SK-N-SH treated with all-trans-retinoic acid at 6 μM for 48 hours (cell line): ENCODE measurements around the gene DGKI.

Experiments
- ARNTL ChIP-seq: fragments of 450-650 bp; formaldehyde crosslinking; IDR thresholded peaks from 2 replicates; pipeline ENCODE4 v1.5.0; 2020; ENCODE audit warnings: low read depth, mild to moderate bottlenecking, moderate library complexity, borderline replicate concordance
- RARB ChIP-seq: fragments of 250-450 bp; sonication (Bioruptor Pico); IDR thresholded peaks from 2 replicates; pipeline ENCODE4 v1.8.0; 2021; ENCODE audit warnings: mild to moderate bottlenecking, moderate library complexity
- ZFP30 ChIP-seq: fragments of 450-650 bp; formaldehyde crosslinking; IDR thresholded peaks from 2 replicates; pipeline ENCODE4 v1.5.0; 2022; ENCODE audit warnings: mild to moderate bottlenecking, moderate library complexity
- ZNF70 ChIP-seq: fragments of 450-650 bp; formaldehyde crosslinking; IDR thresholded peaks from 2 replicates; pipeline ENCODE4 v1.5.0; 2020; ENCODE audit warnings: mild to moderate bottlenecking, moderate library complexity

GRCh38 chr7:137813541-137813940 lies 33.2 kb downstream of the DGKI start:
- TF ChIP-seq RARB = no peak
- TF ChIP-seq ZFP30 = no peak
- no peak for TF ChIP-seq ARNTL
- TF ChIP-seq ZNF70 = no peak
